RWPE2 (cell line): ENCODE results near the gene NDE1.
A peak's percentile ranks its signal among the peaks of the same experiment; 100 is the strongest.

Source experiments
- ATAC-seq: fragments of 200-7000 bp; cut with Tn5 transposase; 3 replicates; pipeline ENCODE4 v1.9.1; 2021; ENCODE audit warnings: low read depth
- DNase-seq: peaks from one replicate; pipeline ENCODE4 v3.0.0-alpha.2; 2020; ENCODE audit warnings: low spot score
- H3K27ac ChIP-seq: fragments of 450-650 bp; 2 replicates; pipeline ENCODE4 v1.5.1; 2017; ENCODE audit warnings: mild to moderate bottlenecking; ENCODE audit not compliant: poor library complexity, severe bottlenecking
- H3K27me3 ChIP-seq: fragments of 250-450 bp; sonication (Bioruptor Pico); 2 replicates; pipeline ENCODE4 v1.5.1; 2021; ENCODE audit warnings: mild to moderate bottlenecking, moderate library complexity; ENCODE audit not compliant: insufficient read depth, poor library complexity, severe bottlenecking
- H3K36me3 ChIP-seq: fragments of 250-450 bp; sonication (Bioruptor Pico); 2 replicates; pipeline ENCODE4 v1.5.1; 2020; ENCODE audit warnings: low read depth, mild to moderate bottlenecking, moderate library complexity
- H3K4me1 ChIP-seq: fragments of 250-450 bp; sonication (Bioruptor Pico); 2 replicates; pipeline ENCODE4 v1.5.1; 2021; ENCODE audit warnings: mild to moderate bottlenecking, moderate library complexity; ENCODE audit not compliant: insufficient read depth, poor library complexity, severe bottlenecking
- H3K4me3 ChIP-seq: fragments of 250-450 bp; sonication (Bioruptor Pico); 2 replicates; pipeline ENCODE4 v1.5.1; 2021; ENCODE audit warnings: mild to moderate bottlenecking, moderate library complexity; ENCODE audit not compliant: severe bottlenecking
- H3K9me3 ChIP-seq: fragments of 250-450 bp; sonication (Bioruptor Pico); 2 replicates; pipeline ENCODE4 v1.5.1; 2021; ENCODE audit warnings: mild to moderate bottlenecking, moderate library complexity; ENCODE audit not compliant: severe bottlenecking
- TF ChIP-seq, protein P1 (sequence below): fragments of 450-650 bp; IDR thresholded peaks from one replicate; pipeline ENCODE4 v1.5.1; 2017; ENCODE audit warnings: mild to moderate bottlenecking, moderate library complexity; ENCODE audit not compliant: poor library complexity, severe bottlenecking

NDE1 gene

GRCh38 chr16:15704545-15704987 lies 54.5 kb downstream of the NDE1 start:
- peak; percentile 75 for ATAC-seq
- no peaks in the 10 kb centered on the region for H3K27me3 ChIP-seq
- TF ChIP-seq, protein P1, sequence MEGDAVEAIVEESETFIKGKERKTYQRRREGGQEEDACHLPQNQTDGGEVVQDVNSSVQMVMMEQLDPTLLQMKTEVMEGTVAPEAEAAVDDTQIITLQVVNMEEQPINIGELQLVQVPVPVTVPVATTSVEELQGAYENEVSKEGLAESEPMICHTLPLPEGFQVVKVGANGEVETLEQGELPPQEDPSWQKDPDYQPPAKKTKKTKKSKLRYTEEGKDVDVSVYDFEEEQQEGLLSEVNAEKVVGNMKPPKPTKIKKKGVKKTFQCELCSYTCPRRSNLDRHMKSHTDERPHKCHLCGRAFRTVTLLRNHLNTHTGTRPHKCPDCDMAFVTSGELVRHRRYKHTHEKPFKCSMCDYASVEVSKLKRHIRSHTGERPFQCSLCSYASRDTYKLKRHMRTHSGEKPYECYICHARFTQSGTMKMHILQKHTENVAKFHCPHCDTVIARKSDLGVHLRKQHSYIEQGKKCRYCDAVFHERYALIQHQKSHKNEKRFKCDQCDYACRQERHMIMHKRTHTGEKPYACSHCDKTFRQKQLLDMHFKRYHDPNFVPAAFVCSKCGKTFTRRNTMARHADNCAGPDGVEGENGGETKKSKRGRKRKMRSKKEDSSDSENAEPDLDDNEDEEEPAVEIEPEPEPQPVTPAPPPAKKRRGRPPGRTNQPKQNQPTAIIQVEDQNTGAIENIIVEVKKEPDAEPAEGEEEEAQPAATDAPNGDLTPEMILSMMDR = peak; percentile 77
- H3K4me1 ChIP-seq = no peaks in the 10 kb centered on the region
- H3K9me3 ChIP-seq = no peaks in the 10 kb centered on the region
- H3K4me3 ChIP-seq = no peak overlapping the region
- H3K27ac ChIP-seq = no peak overlapping the region
- no peak for DNase-seq
- H3K36me3 ChIP-seq = peaks cover 76% of the 10 kb centered on the region

DNA sequence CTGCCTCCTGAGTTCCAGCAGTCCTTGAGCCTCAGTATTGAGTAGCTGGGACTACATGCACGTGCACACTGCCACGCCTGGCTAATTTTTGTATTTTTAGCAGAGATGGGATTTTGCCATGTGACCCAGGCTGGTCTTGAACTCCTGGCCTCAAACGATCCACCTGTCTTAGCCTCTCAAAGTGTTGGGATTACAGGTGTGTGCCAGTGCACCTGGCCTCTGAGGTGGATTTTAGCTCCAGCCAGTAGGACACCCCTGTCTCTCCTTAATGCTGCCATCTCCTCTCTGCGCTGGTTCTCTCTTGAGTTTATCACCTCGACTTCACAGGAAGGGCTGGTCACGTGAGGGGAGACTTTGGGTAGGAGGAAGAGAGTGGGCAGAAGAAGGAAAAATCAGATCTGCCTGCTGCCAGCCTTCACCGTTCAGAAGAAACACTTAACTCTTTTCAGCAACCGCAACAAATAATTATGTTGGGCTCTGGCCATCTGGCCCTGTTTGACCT lies 55.1 kb downstream of the NDE1 start:
- H3K27me3 ChIP-seq = no peaks in the 10 kb centered on the region
- no peaks in the 10 kb centered on the region for H3K4me1 ChIP-seq
- no peak overlapping the region for H3K27ac ChIP-seq
- TF ChIP-seq, protein P1 = no peak
- no peak overlapping the region for H3K4me3 ChIP-seq
- no peak for DNase-seq
- ATAC-seq = no peak
- H3K36me3 ChIP-seq = peaks cover 76% of the 10 kb centered on the region
- no peaks in the 10 kb centered on the region for H3K9me3 ChIP-seq

DNA sequence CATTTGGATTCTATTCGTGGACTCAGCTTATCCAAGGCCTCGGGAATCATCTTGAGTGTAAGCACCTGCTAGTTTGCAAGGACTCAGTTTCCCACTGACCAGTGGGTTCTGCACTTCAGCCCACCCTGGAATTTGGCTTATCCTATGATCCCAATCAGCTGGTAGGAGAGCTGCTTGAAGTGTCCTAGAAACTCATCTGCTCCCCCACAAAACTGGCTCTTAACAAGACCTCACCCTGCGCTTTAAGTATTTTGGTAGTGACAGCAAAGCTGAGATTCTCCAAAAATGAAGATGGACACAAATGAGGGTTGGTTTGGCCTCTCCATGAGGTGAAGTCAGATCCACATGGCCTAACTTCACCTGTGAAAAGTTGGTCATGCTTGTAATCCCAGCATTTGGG lies 57.3 kb downstream of the NDE1 start:
- DNase-seq (no peak), ATAC-seq (no peak)
- H3K27ac ChIP-seq = no peak overlapping the region
- no peaks in the 10 kb centered on the region for H3K27me3 ChIP-seq
- H3K9me3 ChIP-seq = no peaks in the 10 kb centered on the region
- H3K4me3 ChIP-seq = no peak overlapping the region
- TF ChIP-seq, protein P1 = no peak
- H3K4me1 ChIP-seq = no peaks in the 10 kb centered on the region
- peaks cover 64% of the 10 kb centered on the region for H3K36me3 ChIP-seq

DNA sequence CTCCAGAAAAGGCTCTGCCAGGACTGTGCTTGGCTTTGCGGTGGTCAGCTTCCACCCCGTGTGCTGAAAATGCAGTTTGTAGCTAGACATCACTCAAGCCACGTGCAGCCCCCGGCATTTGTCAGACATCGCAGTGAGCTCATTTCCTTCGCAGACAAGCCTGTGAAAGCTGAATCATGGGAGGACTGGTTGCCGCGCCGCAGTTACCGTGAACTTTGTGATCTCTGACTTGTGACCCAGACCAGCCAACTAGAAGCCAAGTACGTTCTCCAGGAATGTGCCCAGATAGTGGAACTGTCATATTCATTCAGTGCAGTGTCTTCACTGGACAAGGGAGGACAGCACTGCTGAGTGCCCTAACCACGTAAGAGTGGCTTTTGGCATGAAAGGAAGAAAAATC lies 58.1 kb downstream of the NDE1 start:
- Histone ChIP-seq H3K27me3 (no peaks in the 10 kb centered on the region), H3K4me1 (no peaks in the 10 kb centered on the region), H3K4me3 (no peak overlapping the region), H3K9me3 (no peaks in the 10 kb centered on the region), H3K36me3 (peaks cover 66% of the 10 kb centered on the region), H3K27ac (no peak overlapping the region)
- DNase-seq (no peak), ATAC-seq (no peak)
- TF ChIP-seq, protein P1 = no peak

GRCh38 chr16:15708997-15709396 lies 59.0 kb downstream of the NDE1 start:
- DNase-seq (no peak), ATAC-seq (no peak)
- H3K27ac ChIP-seq = no peak overlapping the region
- TF ChIP-seq, protein P1 = no peak
- no peaks in the 10 kb centered on the region for H3K27me3 ChIP-seq
- no peak overlapping the region for H3K4me3 ChIP-seq
- peaks cover 65% of the 10 kb centered on the region for H3K36me3 ChIP-seq
- no peaks in the 10 kb centered on the region for H3K9me3 ChIP-seq
- H3K4me1 ChIP-seq = no peaks in the 10 kb centered on the region
